B cell (primary cell): ENCODE results near the gene TMX2.

Experiments used
- CTCF ChIP-seq: fragments of 200-600 bp; IDR thresholded peaks from one replicate; pipeline ENCODE4 v1.8.0; 2022; ENCODE audit warnings: antibody characterized with exemption, mild to moderate bottlenecking
- EZH2 ChIP-seq: IDR thresholded peaks from 2 replicates; pipeline ENCODE4 v1.6.1; 2012; ENCODE audit warnings: borderline replicate concordance, low read depth, mild to moderate bottlenecking, moderate library complexity, low read length; ENCODE audit not compliant: insufficient read depth, poor library complexity, severe bottlenecking

GRCh38 chr11:57711414-57712255, 758 bp upstream of the TMX2 start, which contains the start of gene MED19:
- no peak for TF ChIP-seq CTCF
- TF ChIP-seq EZH2: no peak
